AG09309 (cell line): ENCODE measurements around the gene CHD9NB.
A peak's percentile ranks its signal among the peaks of the same experiment; 100 is the strongest.

Source experiments
- DNase-seq: peaks from one replicate; pipeline ENCODE4 v3.0.0-alpha.2; 2010; ENCODE audit warnings: low read depth
- H3K4me3 ChIP-seq: 2 replicates; pipeline ENCODE4 v1.5.1; 2011; ENCODE audit warnings: mild to moderate bottlenecking, low read depth, low read length, moderate library complexity; ENCODE audit not compliant: control insufficient read depth
- CTCF ChIP-seq: IDR thresholded peaks from 2 replicates; pipeline ENCODE4 v1.5.1; 2011; ENCODE audit warnings: mild to moderate bottlenecking, low read depth, low read length, inconsistent platforms; ENCODE audit not compliant: insufficient read depth, control insufficient read depth; ENCODE audit errors: missing control alignments

The CHD9NB gene

GRCh38 chr16:53052519-53053501 lies at the start of gene CHD9NB:
TSS of gene CHD9NB (minus strand) at chr16:53052897. CDS start at chr16:53044158, 8,739 bp downstream.
- peak; percentile 90 for DNase-seq
- peak within 1 kb of the TSS; percentile 48 for H3K4me3 ChIP-seq
- TF ChIP-seq CTCF = no peak

GRCh38 chr16:53100889-53101288 lies 48.2 kb upstream of the CHD9NB start:
- no peak overlapping the region for H3K4me3 ChIP-seq
- no peak for DNase-seq
- TF ChIP-seq CTCF = no peak

- no peak for TF ChIP-seq CTCF
- DNase-seq = no peak
- H3K4me3 ChIP-seq = peak overlapping the region; percentile 33
These were observed 47.5 kb upstream of the CHD9NB start for GRCh38 chr16:53100131-53100748.

- peak overlapping the region; percentile 33 for H3K4me3 ChIP-seq
- TF ChIP-seq CTCF = no peak
- no peak for DNase-seq
These were observed 46.8 kb upstream of the CHD9NB start for GRCh38 chr16:53099318-53100130.

GRCh38 chr16:53098526-53099317 lies 46.0 kb upstream of the CHD9NB start:
- no peak for DNase-seq
- H3K4me3 ChIP-seq = peak overlapping the region; percentile 33
- TF ChIP-seq CTCF = no peak
